ENCODE data around the gene ZNF426.

DNA sequence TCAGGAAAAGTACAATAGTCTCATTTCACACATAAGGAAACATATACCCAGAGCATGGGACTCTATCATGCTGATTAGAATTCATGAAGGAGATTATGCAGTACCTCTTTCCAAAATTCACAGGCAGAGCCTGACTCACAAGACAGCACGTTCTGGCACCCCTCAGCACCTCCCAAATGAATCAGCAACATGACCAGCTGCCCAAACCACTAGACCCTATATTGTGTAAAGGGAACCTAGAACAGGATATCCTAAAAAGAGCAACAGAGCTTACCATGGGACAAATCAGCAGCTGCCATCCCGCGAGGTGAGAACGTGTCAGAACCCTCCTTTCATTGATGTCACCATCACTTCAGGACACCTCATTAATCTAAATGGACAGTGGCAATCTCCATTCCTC lies 2.5 kb downstream of the ZNF426 start:
- no peak for TF ChIP-seq POLR2AphosphoS5 (IDR thresholded peaks at IDR 0.05; ENCODE audit: insufficient read depth in 1 of 2, low read depth in 1 of 2)
- TF ChIP-seq, protein P1, sequence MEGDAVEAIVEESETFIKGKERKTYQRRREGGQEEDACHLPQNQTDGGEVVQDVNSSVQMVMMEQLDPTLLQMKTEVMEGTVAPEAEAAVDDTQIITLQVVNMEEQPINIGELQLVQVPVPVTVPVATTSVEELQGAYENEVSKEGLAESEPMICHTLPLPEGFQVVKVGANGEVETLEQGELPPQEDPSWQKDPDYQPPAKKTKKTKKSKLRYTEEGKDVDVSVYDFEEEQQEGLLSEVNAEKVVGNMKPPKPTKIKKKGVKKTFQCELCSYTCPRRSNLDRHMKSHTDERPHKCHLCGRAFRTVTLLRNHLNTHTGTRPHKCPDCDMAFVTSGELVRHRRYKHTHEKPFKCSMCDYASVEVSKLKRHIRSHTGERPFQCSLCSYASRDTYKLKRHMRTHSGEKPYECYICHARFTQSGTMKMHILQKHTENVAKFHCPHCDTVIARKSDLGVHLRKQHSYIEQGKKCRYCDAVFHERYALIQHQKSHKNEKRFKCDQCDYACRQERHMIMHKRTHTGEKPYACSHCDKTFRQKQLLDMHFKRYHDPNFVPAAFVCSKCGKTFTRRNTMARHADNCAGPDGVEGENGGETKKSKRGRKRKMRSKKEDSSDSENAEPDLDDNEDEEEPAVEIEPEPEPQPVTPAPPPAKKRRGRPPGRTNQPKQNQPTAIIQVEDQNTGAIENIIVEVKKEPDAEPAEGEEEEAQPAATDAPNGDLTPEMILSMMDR (IDR thresholded peaks at IDR 0.05): no peak
